GM19372 (cell line): ENCODE data around the gene GIPC3.

ENCODE experiments used
- ATAC-seq: cut with Tn5 transposase; IDR thresholded peaks from one replicate; pipeline ENCODE4 v1.9.1; 2021; ENCODE audit warnings: mild to moderate bottlenecking, low read depth, moderate library complexity; ENCODE audit not compliant: unreplicated experiment

GIPC3 gene

GRCh38 chr19:3604227-3604986 is 19.1 kb downstream of the GIPC3 start:
- no peak for ATAC-seq

- no peak for ATAC-seq
Observed at GRCh38 chr19:3604987-3605343, 19.7 kb downstream of the GIPC3 start.

GRCh38 chr19:3605361-3605760 is 20.1 kb downstream of the GIPC3 start:
- no peak for ATAC-seq

GRCh38 chr19:3605770-3606169 is 20.5 kb downstream of the GIPC3 start:
- ATAC-seq, result no peak

- ATAC-seq, result no peak
Observed at GRCh38 chr19:3606174-3606689, 21.0 kb downstream of the GIPC3 start.

GRCh38 chr19:3606690-3607289 is 21.5 kb downstream of the GIPC3 start, which contains the start of gene TBXA2R:
TBXA2R (minus strand) TSS chr19:3606875; CDS start chr19:3600634, 6,241 bp downstream.
- no peak for ATAC-seq

GRCh38 chr19:3607303-3608078 is 22.2 kb downstream of the GIPC3 start:
- no peak for ATAC-seq

GRCh38 chr19:3608079-3608641 is 22.9 kb downstream of the GIPC3 start:
- no peak for ATAC-seq

GRCh38 chr19:3608750-3609322 is 23.6 kb downstream of the GIPC3 start:
- ATAC-seq, result no peak

GRCh38 chr19:3609779-3610719 is 24.8 kb downstream of the GIPC3 start:
- ATAC-seq, result no peak

GRCh38 chr19:3610745-3611717 is 25.8 kb downstream of the GIPC3 start:
- no peak for ATAC-seq

GRCh38 chr19:3611841-3612240 is 26.6 kb downstream of the GIPC3 start:
- ATAC-seq, result no peak

- no peak for ATAC-seq
Observed at GRCh38 chr19:3612330-3612729, 27.1 kb downstream of the GIPC3 start.

- no peak for ATAC-seq
Observed at GRCh38 chr19:3612901-3613741, 27.8 kb downstream of the GIPC3 start.

GRCh38 chr19:3613818-3614661 is 28.8 kb downstream of the GIPC3 start:
- ATAC-seq, result no peak

- ATAC-seq, result no peak
Observed at GRCh38 chr19:3614858-3615505, 29.7 kb downstream of the GIPC3 start.
